ENCODE data around the gene TP53TG5. TPM values are rescaled to one million over a fixed set of nuclear protein-coding genes. Genes with fewer than 3 reads are reported as not detected.

The TP53TG5 gene
- 0.12 TPM in 1 of 2 replicates, not detected in the other for total RNA-seq

- intact Hi-C loops (cut with micrococcal nuclease), result no loop called here
- Mint-ChIP-seq H3K4me1 (peaks cover 16% of the 10 kb centered on the region), H3K4me3 (no peak within 1 kb of the TSS), H3K36me3 (ENCODE audit: low read depth) (no peaks in the 10 kb centered on the region), H3K9me3 (no peaks in the 10 kb centered on the region), H3K27ac (no peak within 1 kb of the TSS), H3K27me3 (no peaks in the 10 kb centered on the region)
- DNase-seq, result no peak
Measured at GRCh38 chr20:45378191-45378590, at the start of gene TP53TG5. TSS of gene TP53TG5 (minus strand) at chr20:45378325. CDS start at chr20:45378236, 89 bp downstream.

GRCh38 chr20:45427236-45428149 lies 49.4 kb upstream of the TP53TG5 start:
- intact Hi-C loops (cut with micrococcal nuclease), result no loop called here
- Mint-ChIP-seq H3K9me3 (no peaks in the 10 kb centered on the region), H3K27ac (no peak overlapping the region), H3K36me3 (ENCODE audit: low read depth) (peaks cover 30% of the 10 kb centered on the region), H3K4me3 (no peak overlapping the region), H3K4me1 (peaks cover 6% of the 10 kb centered on the region), H3K27me3 (no peaks in the 10 kb centered on the region)
- no peak for DNase-seq

GRCh38 chr20:45426320-45427016 lies 48.3 kb upstream of the TP53TG5 start:
- H3K36me3 Mint-ChIP-seq (ENCODE audit: low read depth), result peaks cover 35% of the 10 kb centered on the region
- DNase-seq, result no peak
- H3K27me3 Mint-ChIP-seq, result no peaks in the 10 kb centered on the region
- no peaks in the 10 kb centered on the region for H3K4me1 Mint-ChIP-seq
- no peak overlapping the region for H3K4me3 Mint-ChIP-seq
- H3K9me3 Mint-ChIP-seq, result no peaks in the 10 kb centered on the region
- intact Hi-C loops (cut with micrococcal nuclease), result no loop called here
- H3K27ac Mint-ChIP-seq, result no peak overlapping the region

GRCh38 chr20:45425561-45425960 lies 47.4 kb upstream of the TP53TG5 start:
- H3K36me3 Mint-ChIP-seq (ENCODE audit: low read depth), result peaks cover 40% of the 10 kb centered on the region
- no peaks in the 10 kb centered on the region for H3K4me1 Mint-ChIP-seq
- no peak overlapping the region for H3K27ac Mint-ChIP-seq
- no peaks in the 10 kb centered on the region for H3K27me3 Mint-ChIP-seq
- H3K4me3 Mint-ChIP-seq, result no peak overlapping the region
- no peaks in the 10 kb centered on the region for H3K9me3 Mint-ChIP-seq
- intact Hi-C loops (cut with micrococcal nuclease), result no loop called here
- DNase-seq, result no peak

GRCh38 chr20:45423700-45424099 lies 45.6 kb upstream of the TP53TG5 start:
- intact Hi-C loops (cut with micrococcal nuclease), result no loop called here
- Mint-ChIP-seq H3K9me3 (no peaks in the 10 kb centered on the region), H3K4me3 (no peak overlapping the region), H3K27me3 (no peaks in the 10 kb centered on the region), H3K36me3 (ENCODE audit: low read depth) (peaks cover 49% of the 10 kb centered on the region), H3K4me1 (peaks cover 6% of the 10 kb centered on the region), H3K27ac (no peak overlapping the region)
- no peak for DNase-seq

- H3K9me3 Mint-ChIP-seq, result no peaks in the 10 kb centered on the region
Measured at GRCh38 chr20:45420125-45420524, 42.0 kb upstream of the TP53TG5 start.

GRCh38 chr20:45419188-45420091 lies 41.3 kb upstream of the TP53TG5 start:
- DNase-seq, result no peak
- intact Hi-C loops (cut with micrococcal nuclease), result no loop called here
- Mint-ChIP-seq H3K9me3 (no peaks in the 10 kb centered on the region), H3K4me1 (peaks cover 27% of the 10 kb centered on the region), H3K4me3 (no peak overlapping the region), H3K27me3 (no peaks in the 10 kb centered on the region), H3K27ac (peak overlapping the region; percentile 82), H3K36me3 (ENCODE audit: low read depth) (peaks cover 38% of the 10 kb centered on the region)

More at GRCh38 chr20:45420125-45420524, 42.0 kb upstream of the TP53TG5 start:
- Mint-ChIP-seq H3K27ac (peak overlapping the region; percentile 48), H3K27me3 (no peaks in the 10 kb centered on the region), H3K36me3 (ENCODE audit: low read depth) (peaks cover 43% of the 10 kb centered on the region), H3K4me1 (peaks cover 25% of the 10 kb centered on the region), H3K4me3 (no peak overlapping the region)
- no peak for DNase-seq
- intact Hi-C loops (cut with micrococcal nuclease), result no loop called here

- intact Hi-C loops (cut with micrococcal nuclease), result loop anchor here (1.0 to 2.0 kb wide), 2 partner anchors 20 to 54 kb away; partner anchors contain the start of gene SYS1
- peak overlapping the region; percentile 93 for H3K4me3 Mint-ChIP-seq
- DNase-seq, result no peak
- H3K27me3 Mint-ChIP-seq, result no peaks in the 10 kb centered on the region
- no peaks in the 10 kb centered on the region for H3K9me3 Mint-ChIP-seq
- peak overlapping the region; percentile 10 for H3K27ac Mint-ChIP-seq
- H3K4me1 Mint-ChIP-seq, result peaks cover 29% of the 10 kb centered on the region
- peaks cover 27% of the 10 kb centered on the region for H3K36me3 Mint-ChIP-seq (ENCODE audit: low read depth)
Measured at GRCh38 chr20:45416917-45417316, 38.8 kb upstream of the TP53TG5 start.

- peak within 1 kb of the TSS; percentile 94 for H3K27ac Mint-ChIP-seq
- peak within 1 kb of the TSS; percentile 93 for H3K4me3 Mint-ChIP-seq
- H3K27me3 Mint-ChIP-seq, result no peaks in the 10 kb centered on the region
- peak; percentile 97 for DNase-seq
- H3K36me3 Mint-ChIP-seq (ENCODE audit: low read depth), result peaks cover 25% of the 10 kb centered on the region
- peaks cover 29% of the 10 kb centered on the region for H3K4me1 Mint-ChIP-seq
- intact Hi-C loops (cut with micrococcal nuclease), result loop anchor here (1.0 to 2.0 kb wide), 3 partner anchors 9 to 53 kb away; partner anchors contain the start of gene SYS1
- no peaks in the 10 kb centered on the region for H3K9me3 Mint-ChIP-seq
Measured at GRCh38 chr20:45415822-45416637, 37.9 kb upstream of the TP53TG5 start, which contains the start of gene PIGT. TSS of gene PIGT (plus strand) at chr20:45416141. CDS start at chr20:45416157, 16 bp downstream.

GRCh38 chr20:45413479-45413878 lies 35.4 kb upstream of the TP53TG5 start:
- peaks cover 15% of the 10 kb centered on the region for H3K36me3 Mint-ChIP-seq (ENCODE audit: low read depth)
- intact Hi-C loops (cut with micrococcal nuclease), result no loop called here
- peaks cover 26% of the 10 kb centered on the region for H3K4me1 Mint-ChIP-seq
- no peaks in the 10 kb centered on the region for H3K9me3 Mint-ChIP-seq
- H3K27ac Mint-ChIP-seq, result no peak overlapping the region
- H3K4me3 Mint-ChIP-seq, result no peak overlapping the region
- DNase-seq, result no peak
- H3K27me3 Mint-ChIP-seq, result no peaks in the 10 kb centered on the region

- peaks cover 9% of the 10 kb centered on the region for H3K36me3 Mint-ChIP-seq (ENCODE audit: low read depth)
- H3K4me3 Mint-ChIP-seq, result no peak overlapping the region
- H3K27ac Mint-ChIP-seq, result no peak overlapping the region
- no peaks in the 10 kb centered on the region for H3K9me3 Mint-ChIP-seq
- intact Hi-C loops (cut with micrococcal nuclease), result no loop called here
- DNase-seq, result no peak
- H3K4me1 Mint-ChIP-seq, result peaks cover 20% of the 10 kb centered on the region
- H3K27me3 Mint-ChIP-seq, result no peaks in the 10 kb centered on the region
Measured at GRCh38 chr20:45412653-45413052, 34.5 kb upstream of the TP53TG5 start.

GRCh38 chr20:45410887-45411286 lies 32.8 kb upstream of the TP53TG5 start:
- Mint-ChIP-seq H3K4me1 (peaks cover 20% of the 10 kb centered on the region), H3K9me3 (no peaks in the 10 kb centered on the region)
- intact Hi-C loops (cut with micrococcal nuclease), result no loop called here

More at GRCh38 chr20:45410887-45411286, 32.8 kb upstream of the TP53TG5 start:
- Mint-ChIP-seq H3K27ac (no peak overlapping the region), H3K27me3 (no peaks in the 10 kb centered on the region), H3K4me3 (no peak overlapping the region), H3K36me3 (ENCODE audit: low read depth) (peaks cover 9% of the 10 kb centered on the region)
- DNase-seq, result no peak
